Activated T-cell treated with anti-CD3 and anti-CD28 coated beads for 4 hours (primary cell): ENCODE results near the gene FGD2.

Experiments
- DNase-seq: peaks from one replicate; pipeline ENCODE4 v3.0.0-alpha.2; 2020

FGD2 gene

DNA sequence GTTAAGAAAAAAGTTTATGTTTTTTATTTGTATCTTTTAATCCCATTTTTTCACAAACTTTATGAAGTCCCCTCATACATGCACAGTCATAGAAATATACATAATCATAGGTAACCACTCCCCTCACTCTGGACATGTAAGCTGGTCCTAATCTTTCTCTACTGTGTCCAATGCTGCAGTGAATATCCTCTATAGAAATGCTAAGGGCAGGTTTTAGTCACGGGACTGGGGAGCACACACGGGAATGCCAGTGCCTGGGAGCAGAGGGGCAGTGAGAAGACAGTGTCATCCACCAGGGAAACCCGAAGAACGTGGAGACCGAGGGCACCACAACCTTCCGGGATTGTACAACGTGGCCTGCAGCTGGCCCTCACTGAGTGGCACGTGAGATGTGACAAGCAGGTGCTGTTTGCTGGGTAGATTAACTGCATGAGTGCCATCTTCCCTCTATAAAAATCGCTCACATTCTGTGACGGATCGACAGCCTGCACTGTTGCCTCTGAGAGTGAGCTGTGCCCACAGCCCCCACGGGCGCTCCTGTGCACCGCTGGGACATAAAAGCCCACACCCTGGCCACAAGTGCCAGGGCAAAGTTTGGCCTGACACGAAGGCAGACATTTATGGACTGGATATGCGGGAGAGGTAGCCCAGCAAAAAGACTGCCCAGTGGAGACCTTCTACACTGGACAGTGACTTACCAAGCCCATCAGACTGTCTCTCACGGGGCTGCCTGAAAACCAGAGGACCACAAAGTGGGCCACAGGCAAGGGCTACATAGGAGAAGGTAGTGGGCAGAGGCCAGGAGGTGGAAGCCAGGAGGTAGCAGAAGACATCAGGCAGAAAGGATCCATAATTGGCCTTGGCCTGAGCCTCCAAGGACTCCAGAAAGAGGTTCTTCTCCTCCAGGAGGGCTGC is 63.2 kb downstream of the FGD2 start:
- DNase-seq: no peak

DNA sequence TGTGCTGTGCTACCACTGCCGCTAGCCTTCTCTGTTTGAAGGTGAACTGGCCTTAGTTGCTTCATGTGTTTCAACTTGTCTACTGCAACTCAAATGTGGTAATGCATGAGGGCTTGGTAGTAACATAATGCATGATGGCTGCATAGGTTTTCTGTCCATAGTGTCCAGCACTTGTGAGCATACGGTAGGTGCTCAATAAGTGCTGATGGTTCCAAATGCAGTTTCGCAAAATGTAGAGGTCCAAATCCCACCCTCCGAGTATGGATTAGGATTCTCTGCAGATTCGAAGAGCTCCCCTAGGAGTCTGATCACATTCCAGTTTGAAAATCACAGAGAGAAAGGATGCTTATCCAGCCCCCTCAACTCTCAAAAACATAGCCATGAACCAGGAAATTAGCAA is 64.2 kb downstream of the FGD2 start:
- no peak for DNase-seq

DNA sequence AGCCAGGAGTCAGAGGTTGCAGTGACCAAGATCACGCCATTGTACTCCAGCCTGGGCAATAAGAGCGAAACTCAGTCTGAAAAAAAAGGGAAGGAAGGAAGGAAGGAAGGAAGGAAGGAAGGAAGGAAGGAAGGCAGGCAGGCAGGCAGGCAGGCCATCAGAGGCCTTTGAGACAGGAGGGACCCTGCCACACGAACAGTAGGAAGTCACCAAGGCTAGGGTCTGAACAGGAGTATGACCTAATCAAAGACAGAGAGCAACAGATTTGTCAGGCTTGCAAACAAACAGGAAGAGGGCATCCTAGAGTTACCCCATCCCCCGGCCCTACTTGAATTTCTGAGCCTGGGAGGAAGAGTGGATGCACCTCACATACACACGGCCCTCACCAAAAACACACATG is 67.1 kb downstream of the FGD2 start:
- DNase-seq: no peak

DNA sequence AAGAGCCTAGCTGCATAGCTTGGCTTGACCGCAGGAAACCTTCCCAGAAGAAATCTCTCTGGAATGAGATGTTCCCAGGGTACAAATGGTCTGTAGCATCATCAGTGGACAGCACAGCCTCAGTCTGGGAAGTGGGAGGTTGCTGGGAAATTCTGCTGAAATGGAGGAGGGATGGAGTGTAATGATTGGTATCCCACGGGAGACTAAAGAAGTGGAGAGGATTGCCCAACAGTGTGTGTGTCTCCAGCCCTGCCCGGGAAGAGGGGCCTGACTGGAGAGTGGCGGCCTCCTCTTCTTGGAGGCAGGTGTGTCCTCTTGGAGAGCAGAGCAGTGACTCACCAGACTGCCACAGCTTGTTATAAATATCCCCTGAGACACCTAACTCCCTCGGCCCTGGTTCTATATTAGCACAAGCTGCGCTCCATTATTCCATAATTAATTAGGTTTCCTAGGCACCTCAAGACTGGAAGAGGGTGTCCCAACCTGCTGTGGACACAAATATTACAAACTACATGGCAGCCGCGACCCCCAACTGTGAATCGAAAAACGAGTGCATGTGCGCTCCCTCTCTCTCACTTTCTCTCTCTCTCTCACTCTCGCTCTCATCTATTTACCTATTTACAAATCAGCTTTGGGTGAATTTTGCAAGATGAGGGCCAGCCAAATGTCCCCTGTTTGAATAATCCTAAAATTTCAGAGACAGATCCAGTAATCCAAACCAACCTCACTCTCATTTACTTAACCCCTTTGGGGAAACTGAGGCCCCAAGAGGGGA is 68.8 kb downstream of the FGD2 start:
- DNase-seq: no peak

DNA sequence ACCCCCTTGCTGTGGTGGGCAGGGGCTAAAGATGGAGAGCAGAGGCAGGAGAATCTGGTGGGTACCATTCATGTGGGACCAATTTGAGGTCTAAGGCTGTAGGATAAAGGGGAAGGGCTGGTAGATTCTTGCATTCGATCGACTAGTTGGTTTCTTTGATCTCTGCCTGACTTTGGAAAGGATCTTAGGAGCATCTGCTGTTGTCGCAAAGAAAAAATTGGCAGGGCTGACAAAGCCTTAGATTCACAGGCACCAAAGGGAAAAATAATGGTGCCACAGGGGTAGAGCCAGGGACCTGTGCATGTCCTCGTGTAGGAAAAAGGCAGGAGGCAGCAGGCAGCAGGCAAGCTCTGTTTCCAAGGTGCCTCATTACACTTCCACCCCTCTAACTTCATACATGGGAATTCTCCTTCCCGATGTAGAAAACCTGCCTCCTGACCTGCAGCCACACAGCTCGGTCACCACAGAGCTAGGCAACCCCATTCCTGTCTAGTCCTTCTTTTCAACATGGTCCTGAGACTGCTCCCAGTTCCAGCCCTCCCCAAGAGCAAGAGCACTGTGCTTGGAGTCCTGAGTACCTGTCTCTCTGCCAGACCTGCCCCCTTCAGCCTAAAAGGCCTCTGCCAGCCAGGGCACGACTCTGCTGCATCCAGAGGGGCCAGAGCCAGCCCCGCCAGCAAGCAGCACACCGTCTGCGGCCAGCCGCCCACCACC is 71.9 kb downstream of the FGD2 start:
- no peak for DNase-seq

DNA sequence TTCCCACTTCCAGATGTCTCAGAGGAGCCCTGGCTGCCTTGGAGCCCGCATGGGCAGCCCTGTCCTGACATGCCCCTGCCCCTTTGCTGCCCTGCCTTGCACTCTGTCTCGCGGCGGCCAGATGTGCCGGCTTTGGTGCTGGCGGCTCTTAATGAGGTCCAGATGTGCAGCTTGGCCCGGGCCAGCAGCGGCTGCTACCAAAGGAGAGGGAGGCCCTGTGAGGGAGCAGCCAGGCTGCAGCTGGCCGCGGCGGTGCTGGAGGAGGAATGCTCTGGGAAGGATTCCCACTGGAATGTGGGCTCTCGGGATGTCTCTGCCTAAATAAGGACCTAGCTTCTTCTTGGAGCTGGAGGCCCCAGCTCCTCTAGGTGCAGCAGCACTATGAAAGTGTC is 72.4 kb downstream of the FGD2 start:
- no peak for DNase-seq
